ENCODE data around the gene ARHGAP6.

Gene ARHGAP6

GRCh38 chrX:11342673-11343072, 323.0 kb downstream of the ARHGAP6 start:
- DNase-seq, result no peak

- peak; percentile 4 for DNase-seq
These were observed 324.2 kb downstream of the ARHGAP6 start for GRCh38 chrX:11341274-11342201.

- no peak for DNase-seq
These were observed 328.3 kb downstream of the ARHGAP6 start for GRCh38 chrX:11337292-11338009.

- no peak for DNase-seq
These were observed 329.5 kb downstream of the ARHGAP6 start for GRCh38 chrX:11336201-11336600.

GRCh38 chrX:11334165-11334564, 331.6 kb downstream of the ARHGAP6 start:
- no peak for DNase-seq

- no peak for DNase-seq
These were observed 333.9 kb downstream of the ARHGAP6 start for GRCh38 chrX:11331788-11332187.

- DNase-seq, result no peak
These were observed 336.7 kb downstream of the ARHGAP6 start for GRCh38 chrX:11329021-11329420.

- DNase-seq, result no peak
These were observed 337.6 kb downstream of the ARHGAP6 start for GRCh38 chrX:11328134-11328533.

GRCh38 chrX:11321986-11322385, 343.7 kb downstream of the ARHGAP6 start:
- DNase-seq, result no peak

- no peak for DNase-seq
These were observed 345.8 kb downstream of the ARHGAP6 start for GRCh38 chrX:11319806-11320520.

- no peak for DNase-seq
These were observed 354.0 kb downstream of the ARHGAP6 start for GRCh38 chrX:11311706-11312105.

GRCh38 chrX:11309220-11309619, 356.5 kb downstream of the ARHGAP6 start:
- no peak for DNase-seq

GRCh38 chrX:11305641-11306040, 360.1 kb downstream of the ARHGAP6 start:
- DNase-seq, result no peak

- DNase-seq, result no peak
These were observed 360.9 kb downstream of the ARHGAP6 start for GRCh38 chrX:11304829-11305228.

- DNase-seq, result no peak
These were observed 367.1 kb downstream of the ARHGAP6 start for GRCh38 chrX:11298600-11298999.

GRCh38 chrX:11296051-11296450, 369.7 kb downstream of the ARHGAP6 start:
- no peak for DNase-seq

GRCh38 chrX:11293113-11293512, 372.6 kb downstream of the ARHGAP6 start, which contains the start of gene AMELX:
TSS of gene AMELX (plus strand) at chrX:11293413. CDS start at chrX:11294789, 1,376 bp downstream.
- no peak for DNase-seq

GRCh38 chrX:11290416-11291102, 375.2 kb downstream of the ARHGAP6 start:
- no peak for DNase-seq

GRCh38 chrX:11287505-11287904, 378.2 kb downstream of the ARHGAP6 start:
- no peak for DNase-seq

GRCh38 chrX:11285651-11286050, 380.1 kb downstream of the ARHGAP6 start:
- no peak for DNase-seq

GRCh38 chrX:11282043-11282442, 383.7 kb downstream of the ARHGAP6 start:
- no peak for DNase-seq

GRCh38 chrX:11273544-11273943, 392.2 kb downstream of the ARHGAP6 start:
- DNase-seq, result no peak

- no peak for DNase-seq
These were observed 392.9 kb downstream of the ARHGAP6 start for GRCh38 chrX:11272863-11273262.
